ENCODE results near the gene EXPH5. TPM values are rescaled to one million over a fixed set of nuclear protein-coding genes. Genes with fewer than 3 reads are reported as not detected.

EXPH5 gene
- total RNA-seq, 2 donors from 2014 or later = 6.6 to 17.3 TPM

GRCh38 chr11:108497317-108498045 is 96.1 kb downstream of the EXPH5 start:
- Histone ChIP-seq H3K4me1 (replicated peaks) (no peaks in the 10 kb centered on the region), H3K36me3 (no peaks in the 10 kb centered on the region), H3K27ac (peak overlapping the region; percentile 95), H3K27me3 (replicated peaks; ENCODE audit: insufficient read depth) (no peaks in the 10 kb centered on the region), H3K9me3 (no peaks in the 10 kb centered on the region), H3K4me3 (peak overlapping the region; percentile 68 to 74)
- intact Hi-C loops (cut with DNase I) = loop anchor here (2.0 to 10.0 kb wide), 4 partner anchors 31 to 373 kb away; partner anchors contain the start of genes ACAT1, ATM, C11orf65 and DDX10
- WGBS = under 1% methylated on average over 30 of the region's 30 CpGs
- TF ChIP-seq POLR2AphosphoS5 (IDR thresholded peaks at IDR 0.05) = peak; percentile 92
- no peak for TF ChIP-seq CTCF (IDR thresholded peaks at IDR 0.05)
- peak; percentile 73 for TF ChIP-seq POLR2A (IDR thresholded peaks at IDR 0.05)
- peak; percentile 86 for DNase-seq (ENCODE audit: low spot score)

DNA sequence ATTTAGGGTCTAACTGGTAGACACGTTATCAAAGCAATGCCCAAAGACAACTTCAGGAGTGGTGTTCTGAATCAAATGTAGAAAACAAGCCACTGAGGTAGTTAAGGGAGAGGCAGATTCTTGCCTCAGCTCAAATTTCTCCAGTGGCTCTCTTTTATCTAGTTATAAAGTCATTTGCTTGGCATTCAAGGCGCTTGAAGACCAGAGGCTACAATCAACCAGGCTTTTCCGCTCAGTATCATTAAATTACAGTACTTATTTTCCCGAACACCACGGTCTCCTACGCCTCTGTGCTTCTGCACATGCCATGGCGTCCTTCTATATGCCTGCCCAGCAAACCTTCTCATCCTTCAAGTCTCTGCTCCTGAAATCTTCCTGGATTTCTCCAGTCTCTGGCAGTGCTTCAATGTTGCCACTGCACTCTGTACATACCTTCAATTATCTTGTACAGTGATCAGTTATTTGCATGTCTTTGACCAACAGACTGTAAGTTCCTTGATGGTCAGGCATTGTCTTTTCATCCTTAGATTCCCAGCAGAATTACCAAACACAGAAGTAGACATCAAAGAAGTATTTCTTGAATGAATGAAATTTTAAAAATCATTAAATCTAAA is 96.8 kb downstream of the EXPH5 start:
- peak overlapping the region in 1 of 2 donors; percentile 74 for H3K4me3 ChIP-seq
- intact Hi-C loops (cut with DNase I) = loop anchor here (2.0 to 10.0 kb wide), 4 partner anchors 30 to 372 kb away; partner anchors contain the start of genes ACAT1, ATM, C11orf65 and DDX10
- H3K9me3 ChIP-seq = no peaks in the 10 kb centered on the region
- WGBS = 73% methylated on average over 7 of the region's 7 CpGs
- DNase-seq (ENCODE audit: low spot score) = no peak
- no peaks in the 10 kb centered on the region for H3K36me3 ChIP-seq
- peak overlapping the region; percentile 95 for H3K27ac ChIP-seq
- no peaks in the 10 kb centered on the region for H3K4me1 ChIP-seq (replicated peaks)
- TF ChIP-seq POLR2AphosphoS5 (IDR thresholded peaks at IDR 0.05) = no peak
- TF ChIP-seq POLR2A (IDR thresholded peaks at IDR 0.05) = no peak
- TF ChIP-seq CTCF (IDR thresholded peaks at IDR 0.05) = no peak
- no peaks in the 10 kb centered on the region for H3K27me3 ChIP-seq (replicated peaks; ENCODE audit: insufficient read depth)

DNA sequence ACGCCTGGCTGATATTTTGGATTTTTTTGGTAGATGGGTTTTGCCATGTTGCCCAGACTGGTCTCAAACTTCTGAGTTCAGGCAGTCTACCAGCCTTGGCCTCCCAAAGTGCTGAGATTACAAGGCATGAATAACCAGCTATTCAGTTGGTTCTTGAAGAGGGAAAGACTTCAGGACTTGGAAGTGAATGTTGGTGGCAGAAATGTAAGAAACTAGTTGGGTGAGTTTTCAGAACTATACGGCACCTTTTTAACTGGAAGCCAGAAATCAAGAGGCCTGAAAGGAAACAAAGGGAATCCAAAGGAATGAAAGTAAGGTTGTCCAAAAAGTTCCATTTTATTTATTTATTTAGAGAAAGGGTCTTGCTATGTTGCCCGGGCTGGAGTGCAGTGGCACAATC is 98.2 kb downstream of the EXPH5 start:
- no peaks in the 10 kb centered on the region for H3K9me3 ChIP-seq
- TF ChIP-seq CTCF (IDR thresholded peaks at IDR 0.05) (no peak), POLR2AphosphoS5 (IDR thresholded peaks at IDR 0.05) (no peak), POLR2A (IDR thresholded peaks at IDR 0.05) (no peak)
- no peak for DNase-seq (ENCODE audit: low spot score)
- H3K27ac ChIP-seq = no peak overlapping the region
- H3K27me3 ChIP-seq (replicated peaks; ENCODE audit: insufficient read depth) = no peaks in the 10 kb centered on the region
- intact Hi-C loops (cut with DNase I) = loop anchor here (10.0 kb wide), 3 partner anchors 169 to 371 kb away; partner anchors contain the start of genes ACAT1, ATM, DDX10 and NPAT
- WGBS = 68% methylated on average over 3 of the region's 3 CpGs
- H3K36me3 ChIP-seq = no peaks in the 10 kb centered on the region
- H3K4me1 ChIP-seq (replicated peaks) = no peaks in the 10 kb centered on the region
- H3K4me3 ChIP-seq = no peak overlapping the region

GRCh38 chr11:108494182-108494581 is 99.4 kb downstream of the EXPH5 start:
- Histone ChIP-seq H3K27me3 (replicated peaks; ENCODE audit: insufficient read depth) (no peaks in the 10 kb centered on the region), H3K27ac (no peak overlapping the region), H3K36me3 (no peaks in the 10 kb centered on the region), H3K4me1 (replicated peaks) (no peaks in the 10 kb centered on the region), H3K4me3 (no peak overlapping the region), H3K9me3 (no peaks in the 10 kb centered on the region)
- no peak for TF ChIP-seq CTCF (IDR thresholded peaks at IDR 0.05)
- no peak for TF ChIP-seq POLR2A (IDR thresholded peaks at IDR 0.05)
- no peak for TF ChIP-seq POLR2AphosphoS5 (IDR thresholded peaks at IDR 0.05)
- 69% methylated on average over 6 of the region's 6 CpGs for WGBS
- intact Hi-C loops (cut with DNase I) = loop anchor here (10.0 kb wide), 3 partner anchors 171 to 369 kb away; partner anchors contain the start of genes ACAT1, ATM, DDX10 and NPAT
- no peak for DNase-seq (ENCODE audit: low spot score)

Measured in prostate gland (tissue), 2 donors.